Effector memory CD4-positive, alpha-beta T cell (primary cell): ENCODE measurements around the gene KIF2A.

ENCODE experiments used
- DNase-seq, 3 donors: peaks; one replicate each; pipeline ENCODE4 v3.0.0-alpha.2; 2020
- H3K27ac ChIP-seq: 2 replicates; pipeline ENCODE4 v1.7.0; 2013; ENCODE audit warnings: mild to moderate bottlenecking, low read length, moderate library complexity; ENCODE audit not compliant: insufficient read depth, poor library complexity, severe bottlenecking
- H3K27me3 ChIP-seq: replicated peaks from 2 replicates; pipeline ENCODE4 v1.7.0; 2013; ENCODE audit warnings: mild to moderate bottlenecking, low read length; ENCODE audit not compliant: insufficient read depth, control insufficient read depth, poor library complexity, severe bottlenecking
- H3K36me3 ChIP-seq: 2 replicates; pipeline ENCODE4 v1.7.0; 2013; ENCODE audit warnings: mild to moderate bottlenecking, low read length, moderate library complexity; ENCODE audit not compliant: control insufficient read depth, insufficient read depth
- H3K4me1 ChIP-seq: 2 replicates; pipeline ENCODE4 v1.7.0; 2013; ENCODE audit warnings: low read length, mild to moderate bottlenecking; ENCODE audit not compliant: control insufficient read depth, insufficient read depth, poor library complexity, severe bottlenecking
- H3K4me3 ChIP-seq: 2 replicates; pipeline ENCODE4 v1.7.0; 2013; ENCODE audit warnings: low read length, low read depth, mild to moderate bottlenecking; ENCODE audit not compliant: insufficient read depth, poor library complexity, severe bottlenecking
- H3K9me3 ChIP-seq: 2 replicates; pipeline ENCODE4 v1.7.0; 2013; ENCODE audit warnings: mild to moderate bottlenecking, low read length, moderate library complexity; ENCODE audit not compliant: control insufficient read depth

KIF2A gene

GRCh38 chr5:62431735-62432620, 126.0 kb downstream of the KIF2A start:
- DNase-seq = no peak
- Histone ChIP-seq H3K9me3 (no peaks in the 10 kb centered on the region), H3K4me3 (no peak overlapping the region), H3K36me3 (no peaks in the 10 kb centered on the region), H3K27ac (no peak overlapping the region), H3K4me1 (no peaks in the 10 kb centered on the region), H3K27me3 (no peaks in the 10 kb centered on the region)

DNA sequence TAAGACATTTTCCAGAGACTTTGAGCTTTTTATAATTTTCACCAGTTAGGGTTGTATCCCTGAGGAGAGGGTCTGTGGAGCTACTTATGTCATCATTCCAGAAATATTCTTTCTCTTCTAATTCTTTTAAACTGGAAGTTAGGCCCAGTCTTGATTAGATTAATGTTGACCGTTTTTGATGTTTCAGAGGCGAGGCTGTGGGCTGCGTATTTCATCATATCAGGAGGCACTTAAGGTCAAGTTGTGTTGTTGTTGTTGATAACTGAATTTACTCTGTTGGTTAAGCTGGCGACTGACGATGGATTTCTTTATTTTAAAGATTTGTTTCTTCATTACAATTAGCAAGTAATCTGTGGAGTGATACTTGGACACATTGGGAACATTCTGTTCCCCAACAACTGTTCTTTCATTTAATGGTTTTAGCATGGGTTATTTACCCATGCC, 126.6 kb downstream of the KIF2A start:
- Histone ChIP-seq H3K27ac (no peak overlapping the region), H3K4me3 (no peak overlapping the region), H3K27me3 (no peaks in the 10 kb centered on the region), H3K9me3 (no peaks in the 10 kb centered on the region), H3K4me1 (no peaks in the 10 kb centered on the region), H3K36me3 (no peaks in the 10 kb centered on the region)
- no peak for DNase-seq
